HG03064 (cell line): ENCODE measurements around the gene TMEM179.

Source experiments
- ATAC-seq: cut with Tn5 transposase; IDR thresholded peaks from one replicate; pipeline ENCODE4 v1.9.1; 2021; ENCODE audit warnings: low read depth; ENCODE audit not compliant: unreplicated experiment

Gene TMEM179

GRCh38 chr14:104573930-104574329 lies 30.6 kb downstream of the TMEM179 start:
- ATAC-seq, result no peak

- no peak for ATAC-seq
Measured at GRCh38 chr14:104572668-104573067, 31.9 kb downstream of the TMEM179 start.

- ATAC-seq, result no peak
Measured at GRCh38 chr14:104572024-104572626, 32.4 kb downstream of the TMEM179 start.

DNA sequence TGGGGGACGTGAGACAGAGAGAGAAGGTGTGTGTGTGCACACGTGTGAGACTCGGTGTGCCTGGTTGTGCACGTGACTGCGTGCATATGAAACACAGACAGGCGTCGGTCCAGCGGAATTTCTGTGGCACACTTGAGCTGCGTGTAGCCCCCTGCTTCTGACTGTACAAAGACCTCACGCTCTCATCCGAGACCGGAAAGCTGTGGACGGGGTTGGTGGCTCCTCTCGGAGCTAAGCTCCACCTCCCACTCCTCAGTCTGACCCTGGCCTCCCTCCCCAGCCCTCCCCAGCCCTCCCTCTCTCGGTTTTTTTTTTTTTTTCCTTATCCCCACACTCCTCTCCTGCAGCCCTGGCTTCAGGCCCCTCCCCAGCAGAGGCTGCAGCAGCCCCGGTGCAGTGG lies 33.3 kb downstream of the TMEM179 start:
- no peak for ATAC-seq

- ATAC-seq, result no peak
Measured at GRCh38 chr14:104569435-104569834, 35.1 kb downstream of the TMEM179 start.

DNA sequence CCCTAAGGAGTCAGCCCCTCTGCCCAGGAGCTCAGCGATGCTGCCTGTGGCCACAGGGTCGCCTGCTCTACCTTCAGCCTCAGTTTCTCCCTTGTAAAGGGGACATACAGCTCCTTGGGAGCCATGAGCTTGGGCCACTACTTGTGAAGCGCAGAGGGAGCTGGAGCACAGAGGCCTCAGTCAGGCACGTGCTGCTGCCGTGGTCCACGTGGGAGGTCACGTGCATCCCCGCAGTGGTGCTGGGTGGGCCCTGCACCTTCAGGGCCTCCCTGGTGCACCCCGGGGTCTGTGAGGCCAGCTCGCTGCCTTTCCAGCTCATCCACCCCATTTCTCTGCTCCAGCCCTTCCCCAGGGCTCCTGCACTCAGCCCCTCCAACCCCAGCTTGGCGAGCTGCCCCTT lies 36.0 kb downstream of the TMEM179 start:
- no peak for ATAC-seq

- no peak for ATAC-seq
Measured at GRCh38 chr14:104567957-104568225, 36.7 kb downstream of the TMEM179 start.

- ATAC-seq, result no peak
Measured at GRCh38 chr14:104567141-104567956, 37.2 kb downstream of the TMEM179 start.

DNA sequence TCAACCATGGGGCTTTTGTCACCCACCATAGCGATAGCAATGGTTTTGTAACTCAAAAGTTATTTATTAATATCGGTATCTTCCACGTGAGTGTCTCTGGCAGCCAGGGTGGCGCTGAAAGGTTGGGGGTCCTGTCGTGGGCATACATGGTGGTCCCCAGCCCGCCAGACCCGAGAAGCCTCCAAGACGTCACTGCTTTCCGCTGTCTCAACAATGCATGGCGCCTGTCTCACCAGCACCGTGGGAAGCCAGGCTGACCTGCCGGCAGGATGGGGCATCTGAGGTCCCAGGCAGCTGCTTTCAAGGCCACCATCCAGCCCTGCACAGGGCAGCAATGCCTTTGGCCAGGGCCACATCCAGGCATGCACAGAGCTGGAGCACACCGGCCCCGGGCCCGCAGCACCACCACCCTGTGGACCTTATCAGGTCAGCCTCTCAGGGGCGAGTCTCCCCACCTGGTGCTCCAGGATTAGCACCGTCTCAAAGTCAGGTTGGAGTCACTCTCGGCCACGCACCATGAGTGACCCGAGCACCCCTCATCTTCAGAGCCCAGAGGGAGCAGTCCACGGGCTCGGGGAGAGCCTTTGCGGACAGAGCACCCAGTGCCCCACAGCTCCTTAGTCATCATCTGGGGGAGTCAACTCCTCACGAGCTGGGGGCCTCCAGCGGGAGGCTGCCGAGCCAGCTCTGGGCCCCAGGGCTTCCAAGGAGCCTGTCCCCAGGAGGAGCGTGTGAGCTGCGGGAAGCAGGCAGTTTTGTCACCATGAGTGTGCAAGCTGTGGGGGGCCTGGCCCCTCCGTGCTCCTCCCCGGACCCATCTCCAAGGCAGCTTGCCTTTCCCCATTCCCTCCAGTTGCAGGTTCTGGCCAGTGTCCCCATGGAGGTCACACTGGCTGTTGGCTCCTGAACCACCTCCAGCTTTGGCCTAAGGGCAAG lies 39.6 kb downstream of the TMEM179 start:
- no peak for ATAC-seq

DNA sequence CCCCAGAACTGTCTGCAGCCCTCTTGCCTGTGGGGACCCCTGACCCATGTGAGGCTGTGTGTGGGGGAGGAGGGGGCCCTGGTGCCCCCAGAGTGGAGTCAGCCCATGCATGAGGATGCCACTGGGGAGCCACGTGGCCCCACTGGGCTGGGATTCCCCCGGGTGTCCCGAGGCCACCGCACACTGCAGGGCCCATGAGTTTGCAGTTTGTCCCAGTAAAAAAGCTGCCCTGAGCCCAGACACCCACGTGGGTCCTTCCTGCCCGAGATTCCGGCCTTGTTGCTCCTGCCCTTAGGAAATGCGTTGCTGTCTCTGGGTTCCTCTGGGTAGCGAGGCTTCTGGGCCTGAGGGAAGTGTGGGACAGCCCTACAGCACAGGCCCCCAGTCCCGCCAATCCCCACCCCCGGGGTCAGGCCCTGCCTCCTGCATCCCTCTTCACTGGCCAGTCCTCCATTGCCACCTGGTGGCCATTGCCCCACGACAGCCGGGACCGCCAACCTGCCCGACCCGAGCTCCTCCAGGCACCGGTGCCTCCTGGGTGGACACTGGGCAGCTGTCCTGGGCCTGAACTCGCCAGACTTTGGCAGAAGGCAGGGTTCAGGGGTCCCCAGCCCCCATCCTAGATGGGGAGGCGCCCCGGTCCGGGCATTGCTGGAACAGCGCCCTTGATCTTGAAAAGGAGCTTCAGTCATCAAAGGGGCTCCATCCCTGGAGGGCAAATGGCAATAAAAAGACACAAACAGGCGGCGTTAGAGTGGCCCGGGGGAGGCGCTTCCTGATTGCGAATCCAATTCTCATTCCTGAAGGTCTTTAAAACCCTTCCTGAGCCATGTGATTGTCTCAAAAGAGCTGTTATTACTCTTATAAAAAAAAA lies 40.6 kb downstream of the TMEM179 start:
- ATAC-seq, result no peak

DNA sequence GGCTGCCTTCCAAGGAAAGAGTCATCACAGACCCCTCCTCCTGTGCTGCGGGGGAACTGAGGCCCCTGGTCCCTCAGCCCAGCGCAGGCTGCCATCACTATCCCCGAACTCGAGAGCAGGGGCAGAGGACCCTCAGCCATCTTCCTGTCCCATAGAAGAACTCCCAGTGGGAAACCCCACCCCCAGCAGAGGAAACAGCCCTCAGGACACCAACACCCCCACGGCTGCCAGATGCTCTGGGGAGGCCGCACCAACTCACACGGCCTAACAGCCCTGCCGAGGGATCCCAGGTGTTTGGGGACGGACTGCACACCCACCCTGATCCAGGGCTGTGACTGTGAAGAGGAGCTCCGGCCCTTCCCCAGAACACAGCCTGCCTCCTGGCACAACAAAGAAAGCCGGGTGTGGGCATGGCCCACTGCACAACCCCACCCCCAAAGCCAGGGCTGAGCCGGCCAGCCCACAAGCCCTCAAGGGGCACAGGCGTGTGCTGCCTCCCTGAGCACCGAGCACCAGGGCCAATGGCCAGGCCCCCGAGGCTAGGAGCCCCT lies 41.3 kb downstream of the TMEM179 start:
- ATAC-seq, result no peak

GRCh38 chr14:104562606-104563005 lies 42.0 kb downstream of the TMEM179 start:
- no peak for ATAC-seq

DNA sequence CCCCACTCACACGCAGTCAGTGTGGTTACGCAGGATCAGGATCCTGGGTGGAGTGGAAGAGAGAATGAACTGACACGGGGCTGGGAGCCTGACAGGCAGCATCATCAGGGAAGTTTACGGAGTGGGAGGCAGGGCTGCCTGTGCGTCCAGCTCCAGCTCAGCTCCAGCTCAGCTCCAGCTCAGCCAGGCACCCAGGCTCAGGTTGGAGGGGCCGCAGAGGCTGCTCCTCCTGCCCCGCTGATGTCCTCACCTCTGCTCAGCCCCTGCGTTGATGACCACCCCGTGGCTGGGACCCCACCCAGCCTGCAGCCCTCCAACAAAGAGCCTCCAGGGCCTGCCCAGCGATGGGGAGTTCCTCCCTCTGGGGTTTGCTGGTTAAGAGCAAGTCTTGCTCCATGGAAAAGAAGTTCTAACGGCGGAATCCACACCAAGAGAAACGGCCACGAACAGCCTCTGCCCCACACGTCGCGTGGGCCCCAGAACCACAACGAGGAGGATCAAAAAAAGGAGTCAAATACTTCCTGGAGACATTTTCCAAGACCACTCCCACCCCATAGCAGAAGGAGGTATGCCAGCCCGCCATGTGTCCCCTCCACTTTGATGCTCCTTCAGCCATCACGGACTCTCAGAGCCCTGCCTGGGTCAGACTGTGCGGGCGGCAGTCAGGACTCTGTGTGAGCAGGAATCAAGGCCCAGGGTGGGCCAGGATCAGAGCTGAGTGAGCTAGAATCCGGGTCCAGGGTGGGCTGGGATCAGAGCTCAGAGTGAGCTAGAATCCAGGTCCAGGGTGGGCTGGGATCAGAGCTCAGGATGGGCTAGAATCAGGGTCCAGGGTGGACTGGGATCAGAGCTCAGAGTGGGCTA lies 42.7 kb downstream of the TMEM179 start:
- no peak for ATAC-seq

DNA sequence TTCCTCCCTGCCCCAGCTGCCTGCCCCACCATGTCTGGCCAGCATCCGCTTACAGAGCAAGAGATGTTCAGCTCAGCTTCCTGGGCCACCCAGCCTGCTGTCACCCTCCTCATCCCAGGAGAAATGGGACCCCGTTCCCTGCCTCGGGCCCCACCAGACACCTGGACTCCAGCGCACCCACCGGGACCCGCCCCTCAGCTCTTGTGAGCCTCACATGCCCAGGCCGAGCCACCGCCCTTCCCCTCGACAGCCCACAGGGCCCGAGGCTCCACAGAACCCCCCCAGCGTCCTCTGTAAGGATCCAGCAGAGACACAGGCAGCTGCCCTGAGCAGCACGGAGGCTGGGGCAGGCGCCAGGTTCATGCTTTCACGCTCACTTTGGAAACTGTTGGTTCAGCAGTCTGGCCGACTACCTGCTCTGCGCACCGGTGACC lies 43.4 kb downstream of the TMEM179 start:
- no peak for ATAC-seq

DNA sequence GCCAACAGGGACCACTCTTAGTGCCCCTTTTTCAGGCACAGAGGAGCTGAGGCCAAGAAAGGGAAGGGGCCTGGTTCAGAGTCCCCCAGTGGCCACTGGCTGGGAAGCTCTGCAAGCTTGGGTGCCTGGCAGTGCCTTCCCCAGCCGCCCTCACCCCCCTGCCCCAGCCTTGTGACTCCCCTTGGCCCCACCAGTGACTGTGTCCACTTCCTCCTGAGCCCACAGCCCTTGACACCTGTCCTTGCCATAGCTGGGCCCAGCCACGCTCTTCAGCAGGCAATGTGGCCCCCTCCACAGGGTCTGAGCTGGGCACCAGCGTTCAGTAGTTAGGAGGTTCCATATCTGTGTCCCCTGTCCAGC lies 44.0 kb downstream of the TMEM179 start:
- no peak for ATAC-seq

DNA sequence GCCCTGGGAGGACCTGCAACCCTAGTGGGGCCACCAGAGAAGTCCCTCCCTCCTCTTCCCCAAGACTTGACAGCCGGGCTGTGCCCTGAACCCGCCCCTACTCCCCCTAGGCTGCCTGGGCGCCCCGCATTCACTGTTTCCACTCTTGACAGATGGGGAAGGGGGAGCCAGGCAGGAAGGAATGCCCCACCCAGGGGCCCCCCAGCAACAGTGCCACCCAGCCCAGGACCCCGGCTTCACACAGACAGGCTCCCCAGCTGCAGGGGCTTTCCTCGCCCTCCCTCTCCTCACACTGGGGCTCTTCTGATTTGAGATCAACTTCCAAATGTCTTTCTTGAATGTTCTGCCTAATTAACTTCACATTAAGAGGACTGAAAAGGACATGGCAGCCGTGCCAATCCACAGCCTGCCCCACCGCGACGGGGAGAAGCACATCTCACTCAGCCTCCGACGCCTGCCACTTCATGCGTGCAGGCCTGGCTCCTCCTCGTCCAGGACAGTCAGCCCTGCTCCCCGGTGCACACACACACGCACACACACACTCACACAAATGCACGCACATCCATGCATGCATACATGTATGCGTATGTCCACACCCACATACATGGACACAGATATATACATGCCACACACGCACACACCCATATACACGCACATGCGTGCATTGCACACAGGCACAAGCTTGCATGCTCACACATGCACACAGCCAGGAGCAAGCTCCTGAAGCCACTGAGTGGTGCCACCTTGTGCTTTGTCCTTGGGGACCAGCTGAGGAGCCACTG lies 44.6 kb downstream of the TMEM179 start:
- ATAC-seq, result no peak

- ATAC-seq, result no peak
Measured at GRCh38 chr14:104559028-104559803, 45.4 kb downstream of the TMEM179 start.
